Endothelial cell of umbilical vein (primary cell): Measurements from ENCODE around the gene DCUN1D4. TPM values are rescaled to one million over a fixed set of nuclear protein-coding genes. Genes with fewer than 3 reads are reported as not detected.

ENCODE experiments used
- BruUV-seq: library from RNA; stranded (reverse); fragments of 400-500 nt; replicated peaks from 2 replicates; lab custom pipeline; 2021; lab: Mats Ljungman, UMichigan
- CTCF ChIA-PET: fragments of 300-600, 350-600 bp; sonication (Branson Sonifier 250); formaldehyde crosslinking; loops from one replicate; lab custom pipeline; 2021; ENCODE audit warnings: antibody characterized with exemption, inconsistent platforms; lab: Charles Lee
- POLR2A ChIA-PET: fragments of 300-600, 350-600 bp; sonication (Branson Sonifier 250); formaldehyde crosslinking; loops from one replicate; lab custom pipeline; 2021; ENCODE audit warnings: antibody characterized with exemption, inconsistent platforms; lab: Charles Lee
- DNase-seq: peaks from one replicate; pipeline ENCODE4 v3.0.0-alpha.2; 2011; ENCODE audit warnings: low read depth, low spot score
- FAIRE-seq: peaks from 2 replicates; lab custom pipeline; 2011; peaks lifted over from hg19 to GRCh38; lab: Jason Lieb, UNC
- H2AFZ ChIP-seq: 2 replicates; pipeline ENCODE4 v1.6.0; 2012; ENCODE audit warnings: low read depth, low read length, control low read depth, inconsistent platforms
- H3K27ac ChIP-seq: 2 replicates; pipeline ENCODE4 v1.5.1; 2011; ENCODE audit warnings: low read depth, mild to moderate bottlenecking, control low read depth, low read length, moderate library complexity; ENCODE audit not compliant: insufficient read depth
- H3K27me3 ChIP-seq, 2 experiments: 2 replicates each; pipeline versions ENCODE4 v1.6.0 to v1.6.1; 2011; ENCODE audit warnings: low read length in 2 of 2, mixed read lengths in 1 of 2; ENCODE audit not compliant: control insufficient read depth in 2 of 2, insufficient read depth in 2 of 2
- H3K36me3 ChIP-seq, 2 experiments: 2 replicates in 1 of 2; 3 replicates in 1 of 2; pipeline ENCODE4 v1.5.1; 2011; ENCODE audit warnings: low read length in 2 of 2, mild to moderate bottlenecking in 1 of 2, moderate library complexity in 1 of 2; ENCODE audit not compliant: control insufficient read depth in 2 of 2, insufficient read depth in 2 of 2; ENCODE audit errors: extremely low read depth in 1 of 2
- H3K4me1 ChIP-seq: 3 replicates; pipeline ENCODE4 v1.5.1; 2011; ENCODE audit warnings: mild to moderate bottlenecking, low read length; ENCODE audit not compliant: control insufficient read depth, insufficient read depth; ENCODE audit errors: extremely low read depth
- H3K4me2 ChIP-seq: 2 replicates; pipeline ENCODE4 v1.6.1; 2011; ENCODE audit warnings: low read length, control low read depth, mixed read lengths; ENCODE audit not compliant: insufficient read depth
- H3K4me3 ChIP-seq, 3 experiments: fragments of 200-600 bp in 1 of 3; sonication (generic), shearing (Covaris generic) in 1 of 3; replicated peaks in 1 of 3; 2 replicates each; pipeline ENCODE4 v1.5.1; 2011 to 2016; ENCODE audit warnings: control low read depth in 3 of 3, low read length in 3 of 3, mild to moderate bottlenecking in 2 of 3, inconsistent platforms in 1 of 3, low read depth in 1 of 3, moderate library complexity in 1 of 3; ENCODE audit not compliant: insufficient read depth in 1 of 3
- H3K79me2 ChIP-seq: 2 replicates; pipeline ENCODE4 v1.6.0; 2012; ENCODE audit warnings: low read length, inconsistent platforms; ENCODE audit not compliant: control insufficient read depth, insufficient read depth
- H3K9ac ChIP-seq: replicated peaks from 2 replicates; pipeline ENCODE3; 2011; ENCODE audit warnings: low read length, control low read depth; ENCODE audit not compliant: insufficient read depth; ENCODE audit errors: extremely low read depth
- H3K9me1 ChIP-seq: replicated peaks from 3 replicates; pipeline ENCODE4 v1.6.0; 2011; ENCODE audit warnings: mild to moderate bottlenecking, low read length; ENCODE audit not compliant: control insufficient read depth, insufficient read depth; ENCODE audit errors: extremely low read depth
- H3K9me3 ChIP-seq: replicated peaks from 2 replicates; pipeline ENCODE4 v1.5.1; 2012; ENCODE audit warnings: low read length, inconsistent platforms; ENCODE audit not compliant: control insufficient read depth, insufficient read depth
- H4K20me1 ChIP-seq: replicated peaks from 2 replicates; pipeline ENCODE3; 2011; ENCODE audit warnings: mild to moderate bottlenecking, low read length; ENCODE audit not compliant: control insufficient read depth, insufficient read depth; ENCODE audit errors: extremely low read depth
- CTCF ChIP-seq, 2 donors: IDR thresholded peaks; 1 replicate in 1 of 2; 2 replicates in 1 of 2; pipeline ENCODE4 v1.5.1; 2011; ENCODE audit warnings: low read length in 2 of 2, mild to moderate bottlenecking in 2 of 2, moderate library complexity in 2 of 2, control low read depth in 1 of 2, inconsistent platforms in 1 of 2, low read depth in 1 of 2; ENCODE audit not compliant: insufficient read depth in 1 of 2; ENCODE audit errors: extremely low read depth in 1 of 2
- EZH2 ChIP-seq: IDR thresholded peaks from 2 replicates; pipeline ENCODE4 v1.6.1; 2012; ENCODE audit warnings: borderline replicate concordance, low read depth, mild to moderate bottlenecking, moderate library complexity, low read length, inconsistent platforms; ENCODE audit not compliant: severe bottlenecking
- FOS ChIP-seq: IDR thresholded peaks from 2 replicates; pipeline ENCODE4 v1.6.1; 2011; ENCODE audit warnings: mild to moderate bottlenecking, low read length, moderate library complexity, borderline replicate concordance; ENCODE audit not compliant: insufficient read depth
- GATA2 ChIP-seq: IDR thresholded peaks from 2 replicates; pipeline ENCODE4 v1.7.0; 2011; ENCODE audit warnings: low read depth, mild to moderate bottlenecking, moderate library complexity, mixed read lengths, low read length; ENCODE audit not compliant: insufficient read length, insufficient read depth
- JUN ChIP-seq: IDR thresholded peaks from 2 replicates; pipeline ENCODE4 v1.6.1; 2011; ENCODE audit warnings: borderline replicate concordance, low read depth; ENCODE audit not compliant: insufficient read length, insufficient read depth
- MAX ChIP-seq: IDR thresholded peaks from 2 replicates; pipeline ENCODE4 v1.6.1; 2011; ENCODE audit not compliant: insufficient read depth, insufficient read length
- MYC ChIP-seq: IDR thresholded peaks from one replicate; pipeline ENCODE4 v1.6.1; 2011; ENCODE audit warnings: mild to moderate bottlenecking, low read depth, low read length
- POLR2A ChIP-seq: IDR thresholded peaks from 2 replicates; pipeline ENCODE4 v1.6.1; 2012; ENCODE audit warnings: low read depth, mild to moderate bottlenecking, control low read depth, low read length
- POLR2AphosphoS5 ChIP-seq: IDR thresholded peaks from 2 replicates; pipeline ENCODE4 v1.6.1; 2012; ENCODE audit warnings: low read depth, mild to moderate bottlenecking, control low read depth, low read length, moderate library complexity; ENCODE audit not compliant: insufficient read depth
- dilution Hi-C: fragments of 300-500 bp; cut with MboI; formaldehyde crosslinking; loops from one replicate; pipeline ENCODE4 v1.15.0; 2019; ENCODE audit warnings: low sequenced_read_pairs; ENCODE audit not compliant: extremely low pct_ligation_motif_present
- intact Hi-C: fragments of 100-400 bp; cut with micrococcal nuclease; formaldehyde crosslinking; loops from one replicate; pipeline ENCODE4 v1.10.0; 2022
- polyA plus RNA-seq, 4 experiments: library from polyadenylated mRNA; depleted of rRNA in 3 of 4; stranded (reverse) in 3 of 4; unstranded in 1 of 4; fragments of >200 nt; gene quantifications; 2 replicates each; pipeline versions ENCODE4 v1.2.1 to v1.2.3, GENCODE V29; 2011 to 2012; ENCODE audit warnings: missing spikeins in 1 of 4
- total RNA-seq: library from RNA; stranded (reverse); gene quantifications from 2 replicates; pipeline ENCODE4 v1.2.3, GENCODE V29; 2021

DCUN1D4 gene
- total and polyA plus RNA-seq, 2 donors (not counting 3 experiments of a cell fraction or from before 2014, with no cell fraction given): 24.8 to 50.6 TPM

- Histone ChIP-seq H3K4me2 (no peak overlapping the region), H2AFZ (no peak overlapping the region), H3K27ac (no peak overlapping the region), H3K9ac (no peak overlapping the region), H3K36me3 (peaks cover 0 to 3% of the 10 kb centered on the region in 2 experiments), H3K9me3 (no peaks in the 10 kb centered on the region), H4K20me1 (no peaks in the 10 kb centered on the region), H3K4me3 (no peak overlapping the region), H3K9me1 (no peaks in the 10 kb centered on the region), H3K4me1 (no peaks in the 10 kb centered on the region), H3K27me3 (no peaks in the 10 kb centered on the region), H3K79me2 (no peaks in the 10 kb centered on the region)
- ChIA-PET CTCF (no interaction called here), POLR2A (no interaction called here)
- no TSS peak for BruUV-seq
- FAIRE-seq (no peak), DNase-seq (no peak)
- TF ChIP-seq FOS: no peak
- no peak for TF ChIP-seq MYC
- no peak for TF ChIP-seq GATA2
- no peak for TF ChIP-seq POLR2AphosphoS5
- TF ChIP-seq JUN: no peak
- no peak for TF ChIP-seq MAX
- no peak for TF ChIP-seq POLR2A
- no peak for TF ChIP-seq EZH2
- no peak for TF ChIP-seq CTCF (IDR thresholded peaks at IDR 0.05; ENCODE audit: extremely low read depth in 1 of 2, insufficient read depth in 1 of 2, low read depth in 1 of 2, low read length in 2 of 2)
- dilution Hi-C loops: no loop called here
- intact Hi-C loops: no loop called here
Observed at GRCh38 chr4:51918251-51918650, 75.3 kb downstream of the DCUN1D4 start.
